Measurements from ENCODE around the gene NHERF2.
"Not testable (repeated sequence)": the region's sequence is repeated elsewhere in the genome, so short reads cannot be mapped to it uniquely, and the experiment has no call there.

Gene NHERF2

DNA sequence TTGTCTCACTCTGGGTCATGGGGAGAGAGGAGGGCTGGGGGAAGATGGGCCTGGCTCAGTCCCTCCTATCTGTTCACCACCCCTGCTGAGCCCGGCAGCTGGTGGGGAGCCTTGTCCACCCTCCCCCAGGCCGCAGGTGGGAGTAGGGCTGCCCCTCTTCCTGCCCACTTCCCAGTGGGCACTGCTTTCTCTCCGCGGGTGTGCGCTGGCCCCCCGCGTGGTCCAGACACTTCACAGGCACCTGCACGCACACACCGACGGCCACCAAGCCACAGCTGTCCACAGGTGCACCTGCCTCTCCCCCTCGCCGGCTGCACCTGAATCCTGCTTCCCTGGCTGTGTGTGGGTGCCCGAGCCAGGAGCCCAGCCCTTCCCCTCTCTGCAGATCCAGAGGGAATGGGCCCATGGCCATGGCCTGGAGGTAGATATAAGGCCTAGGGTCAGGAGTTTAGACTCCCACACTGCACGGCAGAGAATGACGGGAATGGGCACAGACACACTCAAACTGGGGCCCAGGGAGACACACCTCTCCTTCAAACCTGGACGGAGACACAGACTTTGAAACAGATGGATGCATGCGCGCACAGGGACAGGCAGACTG lies 2.0 kb downstream of the NHERF2 start:
- no peak for DNase-seq

DNA sequence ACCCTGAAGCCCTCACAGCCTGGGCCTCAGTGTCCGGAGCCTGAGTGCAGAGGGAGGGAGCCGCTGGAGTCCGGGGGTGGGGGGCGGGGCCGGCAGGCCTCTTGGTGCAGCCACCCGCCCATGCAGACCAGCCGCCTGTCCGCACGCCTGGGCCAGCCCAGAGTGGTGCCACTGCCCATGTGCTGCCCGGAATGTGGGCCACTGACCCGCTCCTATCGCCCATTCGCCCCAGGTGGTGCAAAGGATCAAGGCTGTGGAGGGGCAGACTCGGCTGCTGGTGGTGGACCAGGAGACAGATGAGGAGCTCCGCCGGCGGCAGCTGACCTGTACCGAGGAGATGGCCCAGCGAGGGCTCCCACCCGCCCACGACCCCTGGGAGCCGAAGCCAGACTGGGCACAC lies 2.6 kb downstream of the NHERF2 start:
- DNase-seq: no peak

DNA sequence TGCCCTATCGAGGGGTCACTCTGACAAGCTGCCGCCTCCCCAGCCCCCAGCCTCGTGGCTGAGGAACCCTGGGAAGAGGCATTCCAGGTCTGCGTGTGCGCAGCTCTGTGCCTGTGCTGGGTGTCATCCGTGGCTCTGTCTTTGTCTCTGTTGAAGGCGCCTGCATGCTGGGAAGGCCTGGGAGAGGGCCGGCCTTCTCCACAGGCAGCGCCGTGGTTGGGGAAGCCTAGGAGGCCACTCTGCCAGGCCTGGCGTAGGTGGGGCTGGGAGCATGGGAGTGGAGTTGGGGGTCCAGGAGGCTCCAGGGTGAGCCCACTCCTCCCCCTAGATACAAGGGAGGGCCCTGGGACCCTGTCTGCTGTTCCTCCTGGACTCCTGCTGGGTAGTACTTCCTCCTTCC lies 3.3 kb downstream of the NHERF2 start:
- no peak for DNase-seq

DNA sequence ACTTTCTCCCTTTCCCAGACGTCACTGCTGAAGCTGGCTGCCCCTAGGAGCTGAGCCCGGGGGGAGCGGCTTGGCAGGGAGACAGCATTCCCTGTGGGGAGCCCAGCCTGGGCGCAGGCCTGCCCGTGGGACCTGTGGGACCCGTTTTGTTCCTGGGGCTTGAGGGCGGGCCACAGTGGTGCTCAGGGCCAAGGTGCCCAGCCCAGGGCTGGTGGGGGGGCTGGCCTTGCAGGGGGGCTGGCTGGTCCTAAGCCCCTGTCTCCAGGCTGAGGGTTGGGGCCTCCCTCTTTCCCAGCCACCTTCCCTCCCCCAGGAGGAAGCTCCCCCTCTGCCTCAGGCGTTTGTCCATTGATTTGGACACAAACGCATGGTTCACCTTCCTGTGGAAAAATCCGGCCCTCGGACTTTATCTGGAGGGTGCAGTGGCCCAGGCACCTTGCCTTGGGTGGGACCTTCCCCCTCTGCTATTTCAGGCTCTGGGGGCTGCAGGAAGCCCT lies 4.4 kb downstream of the NHERF2 start:
- DNase-seq: no peak

DNA sequence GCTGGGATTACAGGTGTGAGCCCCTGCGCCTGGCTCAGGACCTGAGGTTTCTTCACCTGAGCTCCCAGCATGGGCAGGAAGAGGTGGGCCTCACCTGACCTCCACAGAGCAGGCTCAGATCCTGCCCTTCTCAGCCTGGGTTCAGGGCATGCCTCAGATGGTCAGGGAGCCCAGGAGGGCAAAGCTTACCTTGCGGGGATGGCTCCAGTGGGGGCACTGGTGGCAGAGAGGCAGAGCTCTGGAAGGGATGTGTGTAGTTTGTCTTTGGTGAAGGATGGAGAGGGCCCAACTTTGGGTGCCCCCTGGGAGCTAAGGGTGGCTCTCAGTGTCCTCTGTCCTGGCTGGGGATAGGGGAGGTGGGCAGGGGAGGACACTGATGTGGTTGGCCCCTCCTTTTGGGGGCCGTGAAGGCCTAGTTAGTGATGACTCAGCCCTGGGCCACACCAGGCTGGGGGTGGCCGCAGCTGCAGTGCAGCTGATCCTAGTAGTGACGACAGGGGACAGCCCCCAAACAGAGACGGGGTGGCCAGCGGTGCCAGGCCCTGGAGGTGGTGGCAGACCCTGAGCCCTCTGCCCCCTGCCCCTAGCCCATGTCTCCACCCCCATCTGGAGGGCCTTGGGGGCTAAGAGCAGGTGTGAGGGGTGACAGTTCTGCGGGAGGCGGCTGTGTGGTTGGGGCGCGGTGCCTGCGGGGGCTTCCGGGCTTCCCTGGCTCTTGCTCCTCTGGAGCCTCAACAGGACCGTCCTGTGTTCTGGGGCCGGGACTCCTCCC lies 5.8 kb downstream of the NHERF2 start:
- no peak for DNase-seq

DNA sequence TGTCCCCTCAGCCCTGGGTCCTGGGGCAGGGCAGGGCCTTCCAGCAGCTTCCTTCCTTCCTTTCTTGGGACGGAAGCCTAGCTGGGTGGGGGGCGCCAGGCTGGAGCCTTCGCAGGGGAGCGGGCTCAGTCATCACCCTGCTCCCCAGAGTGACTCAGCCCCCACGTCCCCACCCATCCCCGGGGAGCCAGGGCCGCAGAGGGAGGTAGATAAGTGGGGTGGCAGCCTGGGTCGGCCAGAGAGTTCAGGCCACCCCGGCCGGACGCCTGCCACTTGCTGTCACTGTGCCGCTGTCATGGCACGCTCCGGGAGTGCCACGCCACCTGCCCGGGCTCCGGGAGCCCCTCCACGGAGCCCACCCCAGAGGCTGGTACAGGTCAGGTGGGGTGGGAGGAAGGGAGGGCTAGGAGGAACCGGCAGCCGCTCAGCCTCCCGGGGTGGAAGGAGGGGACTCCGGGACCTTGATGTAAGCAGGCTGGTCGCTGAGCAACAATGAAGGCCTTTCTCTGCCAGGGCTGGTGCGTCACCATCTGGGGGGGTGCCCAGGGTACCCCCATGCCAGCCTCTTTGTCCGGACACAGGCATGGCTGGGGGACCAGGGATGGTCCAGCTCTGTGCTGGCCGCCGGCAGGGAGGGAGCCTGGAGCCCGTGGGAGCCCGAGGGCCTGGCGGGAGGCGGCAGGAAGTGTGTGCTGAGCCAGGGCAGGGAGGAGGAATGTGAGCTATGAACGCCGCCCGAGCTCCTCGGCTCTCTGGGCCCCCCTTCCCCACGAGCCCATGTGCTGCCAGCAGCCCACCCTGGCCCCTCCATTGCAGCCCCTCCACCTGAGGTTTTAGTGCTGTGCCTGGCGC lies 6.6 kb downstream of the NHERF2 start:
- no peak for DNase-seq

DNA sequence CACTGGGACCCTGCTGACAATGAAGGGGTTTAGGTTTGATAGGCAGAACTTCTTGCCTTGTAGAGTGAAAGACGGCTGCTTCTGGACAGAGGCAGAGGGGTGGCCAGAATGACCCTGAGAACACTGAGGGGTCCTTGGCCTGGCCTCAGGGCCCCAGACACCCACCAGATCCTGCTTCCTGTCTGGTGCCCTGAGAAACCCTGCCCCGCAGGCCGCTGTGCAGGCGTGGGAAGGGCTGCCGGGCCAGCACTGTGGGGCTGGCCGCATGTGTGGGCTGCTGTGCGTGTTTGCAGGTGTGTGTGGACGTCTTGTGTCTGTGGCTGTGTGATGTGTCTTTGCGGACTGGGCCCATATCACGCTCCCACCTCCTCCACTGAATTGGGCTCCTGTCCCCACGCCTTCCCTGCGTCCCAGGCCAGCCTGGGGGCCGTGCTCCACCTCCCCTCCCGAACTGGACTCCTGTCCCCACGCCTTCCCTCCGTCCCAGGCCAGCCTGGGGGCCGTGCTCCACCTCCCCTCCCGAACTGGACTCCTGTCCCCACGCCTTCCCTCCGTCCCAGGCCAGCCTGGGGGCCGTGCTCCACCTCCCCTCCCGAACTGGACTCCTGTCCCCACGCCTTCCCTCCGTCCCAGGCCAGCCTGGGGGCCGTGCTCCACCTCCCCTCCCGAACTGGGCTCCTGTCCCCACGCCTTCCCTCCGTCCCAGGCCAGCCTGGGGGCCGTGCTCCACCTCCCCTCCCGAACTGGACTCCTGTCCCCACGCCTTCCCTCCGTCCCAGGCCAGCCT lies 7.4 kb downstream of the NHERF2 start:
- DNase-seq: not testable (repeated sequence)

DNA sequence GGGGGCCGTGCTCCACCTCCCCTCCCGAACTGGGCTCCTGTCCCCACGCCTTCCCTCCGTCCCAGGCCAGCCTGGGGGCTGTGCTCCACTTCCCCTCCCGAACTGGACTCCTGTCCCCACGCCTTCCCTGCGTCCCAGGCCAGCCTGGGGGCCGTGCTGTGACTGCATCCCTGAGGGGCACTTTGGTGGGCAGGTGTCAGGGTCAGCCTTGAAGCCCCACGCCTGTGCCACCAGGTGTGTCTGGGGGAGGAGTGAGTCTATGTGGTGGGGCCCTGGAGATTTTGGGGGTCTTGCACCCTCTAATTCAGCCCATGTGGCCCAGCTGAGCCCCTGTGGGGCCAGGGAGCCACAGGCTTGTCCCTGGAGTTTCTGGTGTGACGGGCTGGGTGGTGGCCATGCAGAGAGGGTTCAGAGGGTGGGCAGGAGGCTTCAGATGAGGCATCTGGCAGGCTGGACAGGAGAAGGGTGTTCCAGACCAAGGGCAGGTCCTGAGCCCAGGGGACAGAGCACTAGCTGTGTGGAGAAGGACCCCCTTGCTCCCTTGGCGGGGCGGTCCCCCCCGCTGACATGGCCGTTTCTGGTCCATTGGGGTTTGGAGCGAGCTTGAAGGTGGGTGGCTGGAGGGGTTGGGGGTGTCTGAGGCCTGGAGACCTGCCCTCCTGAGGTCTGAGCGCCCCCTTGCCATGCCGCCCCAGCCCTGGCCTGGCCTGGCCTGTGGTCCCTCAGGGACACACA lies 8.2 kb downstream of the NHERF2 start:
- DNase-seq: no peak

DNA sequence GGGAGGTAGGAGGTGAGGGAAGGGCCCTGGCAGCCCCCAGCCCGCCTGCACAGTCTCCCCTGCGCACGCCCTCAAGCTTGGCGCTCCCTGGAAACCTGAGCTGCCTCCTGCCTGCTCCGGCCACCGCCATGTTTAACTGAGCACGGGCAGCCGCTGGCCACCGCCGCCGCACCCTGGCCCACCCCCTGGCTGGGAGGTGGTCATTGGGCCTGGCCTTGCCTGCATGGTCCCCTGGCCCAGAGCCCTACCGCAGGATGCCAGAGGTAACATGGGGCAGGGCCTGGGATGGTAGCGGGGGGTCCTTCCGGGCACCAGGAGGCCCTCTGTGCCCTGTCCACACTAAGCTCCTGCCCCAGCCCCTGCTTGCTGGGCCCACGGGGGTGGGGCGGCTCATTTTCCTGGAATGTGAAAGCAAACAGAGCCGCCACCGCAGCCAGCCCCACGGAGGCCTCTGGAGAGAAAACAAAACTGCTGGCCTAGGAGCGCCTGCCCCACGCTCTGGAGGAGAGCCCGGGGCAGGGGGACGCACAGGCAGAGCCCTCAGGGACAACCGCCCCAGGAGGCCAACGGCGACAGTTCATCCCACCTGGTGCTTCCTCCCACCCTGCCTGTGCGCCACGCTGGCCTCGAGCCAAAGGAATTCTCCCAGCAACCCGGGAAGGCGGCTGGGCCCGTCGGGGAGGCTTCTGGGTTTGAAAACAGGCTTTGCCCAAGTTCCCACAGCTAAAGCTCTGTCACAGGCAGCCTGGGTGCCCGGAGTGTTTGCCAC lies 8.9 kb downstream of the NHERF2 start:
- DNase-seq: no peak

DNA sequence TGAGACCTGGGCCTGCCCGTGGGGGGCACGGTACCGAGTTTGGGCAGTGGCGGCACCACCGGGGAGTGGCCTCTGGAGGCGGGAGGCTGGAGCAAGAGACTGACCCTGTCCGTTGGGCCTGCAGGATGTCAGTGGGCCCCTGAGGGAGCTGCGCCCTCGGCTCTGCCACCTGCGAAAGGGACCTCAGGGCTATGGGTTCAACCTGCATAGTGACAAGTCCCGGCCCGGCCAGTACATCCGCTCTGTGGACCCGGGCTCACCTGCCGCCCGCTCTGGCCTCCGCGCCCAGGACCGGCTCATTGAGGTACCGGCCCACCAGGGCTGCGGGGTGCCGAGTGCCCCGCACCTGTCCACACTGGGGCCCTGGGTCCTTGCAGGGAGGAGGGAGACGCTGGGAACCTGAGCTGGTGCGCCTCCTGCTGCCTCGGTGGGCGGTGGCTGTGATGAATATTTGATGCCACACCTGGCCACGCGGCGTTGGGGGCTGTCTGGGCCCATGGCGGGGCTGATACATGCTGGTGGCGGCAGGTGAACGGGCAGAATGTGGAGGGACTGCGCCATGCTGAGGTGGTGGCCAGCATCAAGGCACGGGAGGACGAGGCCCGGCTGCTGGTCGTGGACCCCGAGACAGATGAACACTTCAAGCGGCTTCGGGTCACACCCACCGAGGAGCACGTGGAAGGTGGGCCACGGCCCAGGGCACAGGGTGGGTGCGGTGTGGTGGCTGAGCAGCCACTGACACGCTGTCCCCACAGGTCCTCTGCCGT lies 9.7 kb downstream of the NHERF2 start:
- no peak for DNase-seq

DNA sequence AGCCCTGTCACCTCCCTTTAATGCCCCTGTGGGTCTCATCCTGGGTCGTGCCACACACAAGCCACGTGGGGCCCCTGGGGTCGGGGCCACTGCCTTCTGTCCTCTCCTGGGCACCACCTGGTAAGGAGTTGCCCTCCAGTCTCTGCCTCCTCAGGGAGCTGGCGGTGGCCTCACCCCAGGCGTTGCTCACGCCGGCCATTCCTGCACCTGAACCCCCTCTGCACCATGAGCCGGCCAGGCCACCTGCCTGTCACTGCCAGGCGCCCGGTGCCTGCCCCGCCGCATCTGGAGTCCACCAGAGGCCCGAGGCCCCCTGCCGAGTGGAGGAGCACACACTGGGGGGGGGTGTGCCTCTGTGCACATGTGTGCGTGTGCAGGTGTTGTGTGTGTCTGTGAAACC lies 10.4 kb downstream of the NHERF2 start:
- no peak for DNase-seq

DNA sequence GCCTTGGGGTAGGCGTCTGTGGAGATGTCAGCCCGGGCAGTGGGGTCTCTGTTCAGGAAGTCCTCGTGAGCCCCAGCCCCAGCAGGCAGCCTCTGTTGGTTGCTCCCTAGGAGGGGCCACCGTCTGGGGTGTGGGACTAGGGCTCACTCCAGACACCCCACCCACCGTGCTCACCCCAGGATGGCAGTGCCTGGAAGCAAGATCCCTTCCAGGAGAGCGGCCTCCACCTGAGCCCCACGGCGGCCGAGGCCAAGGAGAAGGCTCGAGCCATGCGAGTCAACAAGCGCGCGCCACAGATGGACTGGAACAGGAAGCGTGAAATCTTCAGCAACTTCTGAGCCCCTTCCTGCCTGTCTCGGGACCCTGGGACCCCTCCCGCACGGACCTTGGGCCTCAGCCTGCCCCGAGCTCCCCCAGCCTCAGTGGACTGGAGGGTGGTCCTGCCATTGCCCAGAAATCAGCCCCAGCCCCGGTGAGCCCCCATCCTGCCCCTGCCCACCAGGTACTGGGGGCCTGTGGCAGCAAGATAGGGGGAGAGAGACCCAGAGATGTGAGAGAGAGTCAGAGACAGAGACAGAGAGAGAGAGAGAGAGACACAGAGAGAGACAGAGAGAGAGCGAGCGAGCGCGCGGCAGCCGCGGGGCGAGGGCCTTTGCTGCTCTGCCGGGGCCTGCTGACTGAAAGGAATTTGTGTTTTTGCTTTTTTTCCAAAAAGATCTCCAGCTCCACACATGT lies 11.1 kb downstream of the NHERF2 start:
- no peak for DNase-seq

DNA sequence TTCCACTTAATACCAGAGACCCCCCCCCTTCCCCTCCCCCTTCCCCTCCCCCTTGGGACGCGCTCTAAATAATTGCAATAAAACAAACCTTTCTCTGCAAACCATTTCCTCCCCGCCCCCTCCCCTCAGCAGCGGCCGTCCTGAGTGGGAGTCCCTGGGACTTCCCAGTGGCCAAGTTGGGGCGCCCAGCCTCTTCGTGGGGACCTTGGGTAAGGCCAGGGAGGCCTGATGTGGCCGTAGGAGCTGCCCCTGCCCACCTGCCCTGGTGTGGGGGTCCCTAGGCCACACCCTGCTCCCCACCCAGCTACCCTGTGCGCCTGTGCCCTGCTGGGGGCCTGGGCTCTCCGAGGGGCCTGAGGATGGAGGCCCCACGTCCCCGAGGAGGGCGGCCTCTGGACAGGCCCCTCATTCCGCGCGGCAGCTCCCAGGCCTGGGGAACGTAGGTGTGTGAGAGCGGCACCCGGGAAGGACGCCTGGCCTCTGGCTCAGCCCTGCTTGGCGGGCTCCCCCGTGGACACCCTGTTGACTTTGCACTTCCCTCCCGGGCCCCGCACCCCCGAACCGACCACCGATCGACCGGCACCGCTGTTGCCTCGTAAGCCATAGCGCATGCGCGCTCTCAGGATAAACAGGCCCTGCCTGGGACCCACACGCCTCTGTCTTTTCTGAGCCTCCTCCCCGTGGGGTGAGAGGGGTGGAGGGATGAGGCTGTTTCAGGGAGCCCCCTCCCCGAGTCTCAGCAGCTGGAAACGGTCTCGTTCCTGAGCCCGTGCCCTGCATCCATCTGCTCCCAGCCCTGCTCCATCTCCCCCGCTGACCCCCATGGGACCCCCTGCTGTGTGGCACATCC lies 11.9 kb downstream of the NHERF2 start:
- no peak for DNase-seq

DNA sequence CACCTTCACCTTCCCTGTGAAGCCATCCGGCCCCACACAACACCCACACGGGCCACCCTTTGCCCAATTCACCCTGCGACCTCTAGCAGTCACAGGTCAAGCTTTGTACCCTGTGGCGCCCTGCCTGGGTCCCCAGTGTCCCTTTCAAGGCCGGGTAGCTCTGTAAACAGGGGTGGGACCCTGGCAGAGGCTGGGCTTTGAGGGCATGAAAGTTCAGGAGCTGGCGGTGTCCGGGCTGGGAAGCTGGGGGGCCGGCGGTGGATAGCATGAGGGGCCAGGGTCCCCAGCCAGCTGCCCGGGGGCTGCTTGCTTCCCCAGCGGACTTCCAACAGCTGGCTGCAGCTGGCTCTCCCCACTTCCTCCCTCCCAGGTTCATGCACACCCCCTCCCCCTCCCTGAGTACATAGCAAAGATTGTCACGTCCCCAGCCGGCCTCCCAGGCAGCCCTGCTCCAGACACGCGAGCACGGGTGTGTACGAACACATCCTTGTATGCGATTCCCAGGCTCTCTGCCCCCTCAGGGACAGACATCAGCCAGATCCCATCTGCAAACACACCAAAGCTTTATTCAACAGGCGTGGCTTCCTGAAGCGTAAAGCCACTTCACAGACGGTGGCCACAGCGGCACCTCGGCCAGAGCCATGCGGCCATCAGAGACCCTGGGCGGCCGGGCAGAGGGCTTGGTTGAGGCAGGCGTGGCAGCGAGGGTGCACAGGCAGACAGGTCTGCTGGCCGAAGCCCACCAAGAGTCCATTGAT lies 12.8 kb downstream of the NHERF2 start:
- DNase-seq: no peak

DNA sequence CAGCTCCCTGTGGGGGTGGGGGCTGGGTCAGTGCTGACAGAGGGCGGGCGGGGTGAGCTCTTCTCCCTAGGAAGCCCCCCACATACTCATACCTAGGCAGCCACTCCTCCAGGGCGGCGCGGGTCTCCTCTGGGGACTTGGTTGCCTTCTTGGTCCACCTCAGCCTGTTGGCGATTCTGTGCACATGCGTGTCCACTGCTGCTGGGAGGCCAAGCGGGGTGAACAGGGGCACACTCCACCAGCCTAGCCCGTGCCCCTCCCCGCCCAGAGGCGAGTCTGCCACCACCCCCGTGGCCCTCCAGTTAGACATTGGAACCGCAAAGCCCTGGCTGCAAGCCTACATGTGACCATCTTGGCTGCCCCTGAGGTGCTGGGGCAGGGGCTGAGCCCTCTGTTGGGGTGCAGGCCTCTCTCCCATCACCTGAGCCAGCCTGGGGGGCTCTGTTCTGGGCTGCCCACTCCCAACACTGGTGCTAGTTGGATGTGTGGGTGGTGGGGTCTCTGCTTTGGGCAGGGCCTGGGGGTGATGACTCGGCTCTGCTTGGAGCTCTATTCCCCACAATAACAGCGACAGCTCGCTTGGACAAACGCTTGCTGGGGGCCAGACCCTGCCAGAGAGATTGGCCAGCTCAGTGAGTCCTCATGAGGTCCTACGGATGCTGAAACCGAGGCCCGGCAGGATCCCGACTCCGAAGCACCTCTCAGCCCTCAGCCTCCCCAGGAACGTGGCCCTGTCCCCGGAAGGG lies 13.5 kb downstream of the NHERF2 start:
- DNase-seq: no peak

DNA sequence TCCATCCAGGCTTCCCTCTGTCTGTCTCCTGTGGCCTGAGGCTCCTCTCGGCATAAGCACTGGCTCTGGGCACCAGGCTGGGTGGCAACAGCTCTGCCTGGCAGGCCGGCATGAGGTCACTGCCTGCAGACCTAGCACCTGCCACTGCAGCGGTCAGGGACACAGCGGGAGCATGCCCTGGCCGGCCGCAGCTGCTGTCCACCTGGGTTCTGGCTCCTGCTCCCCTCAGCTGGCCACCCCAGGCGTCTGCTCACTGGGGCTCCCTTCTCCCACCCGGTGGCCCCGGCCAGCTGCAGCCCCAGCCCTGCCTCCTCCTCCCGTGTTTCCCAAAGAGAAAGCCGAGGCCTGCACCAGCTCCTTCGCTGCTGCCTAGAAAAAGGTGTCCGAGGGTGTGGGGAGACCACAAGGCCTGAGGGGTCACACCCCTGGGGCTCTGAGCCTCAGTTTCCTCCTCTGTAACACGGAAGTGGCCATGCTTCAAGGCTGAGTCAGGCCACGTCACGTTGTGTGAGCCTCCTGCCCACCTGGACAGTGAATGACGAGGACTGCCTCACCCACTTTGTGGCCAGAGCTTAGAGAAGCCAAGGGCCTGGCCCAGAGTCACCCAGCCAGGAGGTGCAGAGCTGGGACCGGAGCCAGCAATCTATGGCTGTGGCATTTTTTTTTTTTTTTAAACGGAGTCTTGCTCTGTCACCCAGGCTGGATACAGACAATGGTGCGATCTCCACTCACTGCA lies 14.3 kb downstream of the NHERF2 start:
- no peak for DNase-seq

Measured in activated CD8-positive, alpha-beta memory T cell treated with anti-CD3 and anti-CD28 coated beads for 24 hours (primary cell).